NCI-H1048 (cell line): ENCODE measurements around the gene ZNF732.
"Not testable (repeated sequence)": the region's sequence is repeated elsewhere in the genome, so short reads cannot be mapped to it uniquely, and the experiment has no call there.

Experiments
- DNase-seq: peaks from one replicate; lab custom pipeline; 2025; lab: John Stamatoyannopoulos, UW

ZNF732 gene

GRCh38 chr4:253936-254756 lies 51.1 kb downstream of the ZNF732 start:
- no peak for DNase-seq

DNA sequence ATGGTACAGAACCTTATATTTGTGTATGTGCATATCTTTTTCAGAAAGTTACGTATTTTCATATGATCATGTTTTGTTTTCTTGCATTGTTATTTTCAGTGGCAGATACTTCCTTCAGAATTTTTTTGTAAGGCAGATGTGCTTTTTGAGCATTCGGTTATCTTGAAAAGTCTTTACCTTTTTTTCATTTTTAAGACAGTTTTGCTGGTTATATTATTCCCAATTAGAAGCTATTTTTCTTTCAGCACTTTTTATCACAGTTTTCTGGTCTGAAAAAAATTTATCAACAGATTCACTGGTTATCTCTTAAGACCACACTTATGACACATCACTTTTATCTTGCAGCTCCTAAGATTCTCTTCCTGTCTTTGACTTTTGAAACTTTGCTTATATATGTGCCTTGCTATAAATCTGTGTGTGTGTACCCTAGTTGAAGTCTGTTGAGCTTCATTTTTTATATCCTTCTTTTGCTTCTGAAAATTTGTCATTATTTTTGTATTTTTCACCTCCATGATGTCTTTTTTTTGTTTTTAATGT lies 53.1 kb downstream of the ZNF732 start:
- no peak for DNase-seq

GRCh38 chr4:244471-244870 lies 60.8 kb downstream of the ZNF732 start:
- no peak for DNase-seq

DNA sequence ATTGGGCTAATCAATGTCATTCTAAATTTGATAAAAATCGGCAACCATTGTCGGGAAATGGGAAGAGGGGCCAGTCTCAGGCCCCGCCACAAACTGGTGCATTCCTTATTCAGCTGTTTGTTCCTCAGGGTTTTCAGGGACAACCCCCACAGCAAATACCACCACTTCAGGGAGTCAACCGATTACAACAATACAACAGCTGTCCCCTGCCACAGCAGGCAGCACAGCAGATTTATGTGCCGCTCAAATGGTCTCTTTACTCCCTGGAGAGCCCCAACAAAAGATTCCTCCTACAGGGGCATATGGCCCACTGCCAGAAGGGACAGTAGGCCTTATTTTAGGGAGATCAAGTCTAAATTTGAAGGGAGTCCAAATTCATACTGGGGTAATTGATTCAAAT lies 61.8 kb downstream of the ZNF732 start:
- DNase-seq: no peak

DNA sequence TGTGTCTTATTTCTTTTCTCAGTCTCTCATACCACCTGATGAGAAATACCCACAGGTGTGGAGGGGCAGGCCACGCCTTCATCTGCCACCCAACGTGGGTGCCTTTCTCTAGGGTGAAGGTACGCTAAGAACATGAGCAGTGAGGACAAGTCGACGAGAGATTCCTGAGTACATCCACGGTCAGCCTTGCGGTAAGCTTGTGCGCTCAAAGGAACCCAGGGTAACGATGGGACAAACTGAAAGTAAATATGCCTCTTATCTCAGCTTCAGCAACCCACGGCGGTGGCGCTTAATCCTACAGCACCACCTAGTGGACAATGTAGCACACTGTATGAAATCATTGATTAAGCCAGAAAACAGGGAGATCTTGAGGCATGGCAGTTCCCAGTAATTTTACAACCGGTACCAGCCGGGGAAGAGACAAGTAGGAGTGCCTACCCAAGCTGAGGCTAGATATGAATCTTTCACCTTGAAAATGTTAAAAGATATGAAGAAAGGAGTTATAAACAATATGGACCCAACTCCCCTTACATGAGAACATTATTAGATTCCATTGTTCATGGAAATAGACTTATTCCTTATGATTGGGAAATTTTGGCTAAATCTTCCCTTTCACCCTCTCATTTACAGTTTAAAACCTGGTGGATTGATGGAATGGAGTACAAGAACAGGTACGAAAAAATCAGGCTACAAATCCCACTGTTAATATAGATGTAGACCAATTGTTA lies 63.0 kb downstream of the ZNF732 start:
- peak; percentile 38 for DNase-seq

DNA sequence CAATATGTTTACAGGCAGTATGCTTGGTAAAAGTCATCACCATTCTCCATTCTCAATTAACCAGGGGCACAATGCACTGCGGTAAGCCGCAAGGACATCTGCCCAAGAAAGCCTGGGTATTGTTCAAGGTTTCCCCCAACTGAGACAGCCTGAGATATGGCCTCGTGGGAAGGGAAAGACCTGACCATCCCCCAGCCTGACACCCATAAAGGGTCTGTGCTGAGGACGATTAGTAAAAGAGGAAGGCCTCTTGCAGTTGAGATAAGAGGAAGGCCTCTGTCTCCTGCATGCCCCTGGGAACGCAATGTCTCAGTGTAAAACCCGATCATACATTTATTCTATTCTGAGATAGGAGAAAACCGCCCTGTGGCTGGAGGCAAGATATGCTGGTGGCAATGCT lies 63.9 kb downstream of the ZNF732 start:
- DNase-seq: not testable (repeated sequence)

DNA sequence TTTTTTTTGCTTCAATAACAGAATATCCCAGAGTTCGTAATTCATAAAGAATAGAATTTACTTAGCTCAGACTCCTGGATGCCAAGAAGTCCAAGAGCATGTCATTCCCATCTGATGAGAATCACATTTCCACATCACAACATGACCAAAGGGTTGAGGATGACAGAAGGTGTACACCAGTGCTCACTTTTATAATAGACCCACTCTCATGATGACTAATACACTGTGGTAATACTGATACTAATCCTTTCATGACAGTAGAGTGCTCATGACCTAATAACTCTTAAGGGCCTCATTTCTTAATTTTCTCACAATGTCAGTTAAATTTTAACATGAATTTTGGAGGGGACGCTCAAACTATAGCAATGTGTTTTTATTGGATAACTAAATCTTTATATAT lies 69.2 kb downstream of the ZNF732 start:
- no peak for DNase-seq

DNA sequence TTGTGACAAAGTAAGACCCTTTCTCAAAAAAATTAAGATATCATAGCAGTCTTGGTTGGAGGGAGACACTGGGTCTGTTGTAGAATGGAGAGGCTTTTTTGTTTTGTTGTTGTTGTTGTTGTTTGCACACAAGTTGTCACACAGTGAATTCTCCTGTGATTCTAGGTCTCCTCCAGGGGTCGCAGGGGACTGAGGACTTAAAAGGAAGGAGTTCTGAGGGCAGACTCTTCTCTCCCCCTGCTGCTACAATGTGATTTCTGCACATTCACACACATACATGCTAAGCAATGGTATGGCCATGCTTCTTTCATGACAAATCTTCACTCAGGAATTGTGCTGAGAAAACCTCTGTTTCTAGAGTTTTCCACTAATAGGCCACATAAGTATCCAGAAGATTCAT lies 71.1 kb downstream of the ZNF732 start:
- no peak for DNase-seq

GRCh38 chr4:223913-224497 lies 81.3 kb downstream of the ZNF732 start:
- DNase-seq: no peak
